ENCODE measurements around the gene CCDC32.
"Not testable (repeated sequence)": the region's sequence is repeated elsewhere in the genome, so short reads cannot be mapped to it uniquely, and the experiment has no call there.

Gene CCDC32

GRCh38 chr15:40590667-40591050 lies 25.8 kb upstream of the CCDC32 start:
- peaks cover 13 to 17% of the 10 kb centered on the region in 2 donors for H3K4me1 Mint-ChIP-seq (ENCODE audit: low read depth in 2 of 2)
- DNase-seq (no peak), ATAC-seq (replicated peaks) (no peak)
- H3K4me3 Mint-ChIP-seq = peak overlapping the region; percentile 79 to 92
- H3K9me3 Mint-ChIP-seq = no peaks in the 10 kb centered on the region
- peaks cover 24% of the 10 kb centered on the region for H3K36me3 Mint-ChIP-seq (ENCODE audit: insufficient read depth)
- peak overlapping the region; percentile 51 to 95 for H3K27ac Mint-ChIP-seq
- no peaks in the 10 kb centered on the region for H3K27me3 Mint-ChIP-seq

GRCh38 chr15:40584191-40584590 lies 19.3 kb upstream of the CCDC32 start:
- no peak for ATAC-seq (replicated peaks)
- H3K27ac Mint-ChIP-seq = no peak overlapping the region
- H3K36me3 Mint-ChIP-seq (ENCODE audit: insufficient read depth) = peaks cover 6% of the 10 kb centered on the region
- no peaks in the 10 kb centered on the region for H3K4me1 Mint-ChIP-seq (ENCODE audit: low read depth in 2 of 2)
- no peak overlapping the region for H3K4me3 Mint-ChIP-seq
- H3K9me3 Mint-ChIP-seq = no peaks in the 10 kb centered on the region
- DNase-seq = no peak
- no peaks in the 10 kb centered on the region for H3K27me3 Mint-ChIP-seq

GRCh38 chr15:40582726-40583246 lies 17.9 kb upstream of the CCDC32 start:
- no peak overlapping the region for H3K27ac Mint-ChIP-seq
- no peaks in the 10 kb centered on the region for H3K27me3 Mint-ChIP-seq
- H3K4me1 Mint-ChIP-seq (ENCODE audit: low read depth in 2 of 2) = no peaks in the 10 kb centered on the region
- no peaks in the 10 kb centered on the region for H3K9me3 Mint-ChIP-seq
- H3K36me3 Mint-ChIP-seq (ENCODE audit: insufficient read depth) = peaks cover 5% of the 10 kb centered on the region
- no peak for DNase-seq
- no peak overlapping the region for H3K4me3 Mint-ChIP-seq
- ATAC-seq (replicated peaks) = peak; percentile 41

DNA sequence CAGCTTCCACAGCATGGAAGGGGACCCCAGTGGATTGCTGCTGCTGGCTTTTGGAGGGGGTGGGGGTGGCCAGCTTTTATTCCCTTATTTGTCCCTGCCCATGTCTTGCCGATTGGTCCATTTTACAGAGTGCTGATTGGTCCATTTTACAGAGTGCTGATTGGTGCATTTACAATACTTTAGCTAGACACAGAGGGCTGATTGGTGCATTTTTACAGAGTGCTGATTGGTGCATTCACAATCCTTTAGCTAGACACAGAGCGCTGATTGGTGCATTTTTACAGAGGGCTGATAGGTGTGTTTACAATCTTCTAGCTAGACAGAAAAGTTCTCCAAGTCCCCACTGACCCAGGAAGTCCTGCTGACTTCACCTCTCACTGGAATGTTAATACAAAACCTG lies 17.0 kb upstream of the CCDC32 start:
- not testable (repeated sequence) for DNase-seq; ATAC-seq (replicated peaks); H3K36me3 Mint-ChIP-seq (ENCODE audit: insufficient read depth); H3K4me1 Mint-ChIP-seq (ENCODE audit: low read depth in 2 of 2); H3K4me3 Mint-ChIP-seq; H3K27me3 Mint-ChIP-seq; H3K9me3 Mint-ChIP-seq; H3K27ac Mint-ChIP-seq

GRCh38 chr15:40578892-40579291 lies 14.1 kb upstream of the CCDC32 start:
- no peak overlapping the region for H3K4me3 Mint-ChIP-seq
- DNase-seq (no peak), ATAC-seq (replicated peaks) (no peak)
- no peaks in the 10 kb centered on the region for H3K4me1 Mint-ChIP-seq (ENCODE audit: low read depth in 2 of 2)
- H3K36me3 Mint-ChIP-seq (ENCODE audit: insufficient read depth) = peaks cover 11% of the 10 kb centered on the region
- no peaks in the 10 kb centered on the region for H3K9me3 Mint-ChIP-seq
- H3K27ac Mint-ChIP-seq = no peak overlapping the region
- no peaks in the 10 kb centered on the region for H3K27me3 Mint-ChIP-seq

DNA sequence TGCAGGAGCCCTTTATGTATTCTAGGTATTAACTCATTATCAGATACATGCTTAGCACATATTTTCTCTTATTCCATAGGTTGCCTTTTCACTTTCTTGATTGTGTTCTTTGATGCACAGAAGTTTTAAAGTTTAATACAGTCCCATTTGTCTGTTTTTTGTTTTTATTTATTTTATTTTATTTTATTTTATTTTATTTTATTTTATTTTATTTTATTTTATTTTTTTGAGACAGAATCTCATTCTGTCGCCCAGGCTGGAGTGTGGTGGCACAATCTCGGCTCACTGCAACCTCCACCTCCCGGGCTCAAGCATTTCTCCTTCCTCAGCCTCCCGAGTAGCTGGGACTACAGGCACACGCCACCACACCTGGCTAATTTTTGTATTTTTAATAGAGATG lies 12.1 kb upstream of the CCDC32 start:
- H3K27ac Mint-ChIP-seq; ATAC-seq (replicated peaks); H3K27me3 Mint-ChIP-seq; H3K4me1 Mint-ChIP-seq (ENCODE audit: low read depth in 2 of 2); DNase-seq; H3K4me3 Mint-ChIP-seq; H3K9me3 Mint-ChIP-seq: not testable (repeated sequence)
- H3K36me3 Mint-ChIP-seq (ENCODE audit: insufficient read depth) = peaks cover 24% of the 10 kb centered on the region

- DNase-seq (no peak), ATAC-seq (replicated peaks) (no peak)
- Mint-ChIP-seq H3K4me1 (ENCODE audit: low read depth in 2 of 2) (peaks cover 5 to 10% of the 10 kb centered on the region in 2 donors), H3K27me3 (no peaks in the 10 kb centered on the region), H3K36me3 (ENCODE audit: insufficient read depth) (peaks cover 28% of the 10 kb centered on the region), H3K27ac (peak overlapping the region in 1 of 2 donors; percentile 8), H3K4me3 (no peak overlapping the region), H3K9me3 (no peaks in the 10 kb centered on the region)
Observed at GRCh38 chr15:40575113-40575512, 10.3 kb upstream of the CCDC32 start.

DNA sequence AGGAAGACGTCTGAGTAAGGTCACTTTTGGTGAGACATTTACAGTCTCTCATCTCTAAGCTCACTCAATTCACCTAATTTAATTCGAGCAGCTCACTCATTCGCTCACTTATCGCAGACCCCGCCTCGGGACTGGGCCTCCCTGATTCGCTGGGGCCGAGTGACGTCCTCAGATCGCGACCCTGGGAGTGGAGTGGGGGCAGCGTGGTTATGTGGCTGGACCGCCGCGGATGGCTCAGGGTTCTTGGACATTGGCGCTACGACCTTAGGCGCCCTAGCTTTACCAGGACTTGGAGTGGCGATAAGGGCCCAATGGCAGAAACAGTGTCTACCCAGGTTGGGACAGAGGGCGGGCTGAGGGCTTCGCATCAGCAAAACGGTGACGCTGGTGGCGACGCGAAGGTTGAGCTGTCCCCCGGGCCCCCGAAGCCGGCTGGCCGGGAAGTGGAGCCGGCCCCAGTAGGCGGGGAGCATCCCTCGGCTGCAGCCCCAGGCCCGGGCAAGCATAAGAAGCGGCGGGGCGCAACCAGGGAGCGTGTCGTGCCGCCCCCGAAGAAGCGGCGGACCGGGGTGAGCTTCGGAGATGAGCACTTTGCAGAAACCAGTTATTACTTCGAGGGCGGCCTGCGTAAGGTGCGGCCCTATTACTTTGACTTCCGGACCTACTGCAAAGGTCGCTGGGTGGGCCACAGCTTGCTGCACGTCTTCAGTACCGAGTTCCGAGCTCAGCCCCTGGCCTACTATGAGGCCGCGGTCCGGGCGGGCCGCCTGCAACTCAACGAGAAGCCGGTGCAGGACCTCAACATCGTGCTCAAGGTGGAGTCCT lies 4.5 kb upstream of the CCDC32 start, which contains the start of gene RPUSD2:
Gene RPUSD2, plus strand, starts transcription at position 171 of the 825 bp plus-strand sequence. Its CDS starts 39 bp downstream, at position 210.
- DNase-seq (peak; percentile 88 to 93 (median 91)), ATAC-seq (replicated peaks) (peak; percentile 66)
- no peaks in the 10 kb centered on the region for H3K27me3 Mint-ChIP-seq
- H3K9me3 Mint-ChIP-seq = no peaks in the 10 kb centered on the region
- peak within 1 kb of the TSS; percentile 88 to 99 for H3K4me3 Mint-ChIP-seq
- peaks cover 20 to 28% of the 10 kb centered on the region in 2 donors for H3K4me1 Mint-ChIP-seq (ENCODE audit: low read depth in 2 of 2)
- H3K27ac Mint-ChIP-seq = peak within 1 kb of the TSS; percentile 96 to 98
- peaks cover 34% of the 10 kb centered on the region for H3K36me3 Mint-ChIP-seq (ENCODE audit: insufficient read depth)

DNA sequence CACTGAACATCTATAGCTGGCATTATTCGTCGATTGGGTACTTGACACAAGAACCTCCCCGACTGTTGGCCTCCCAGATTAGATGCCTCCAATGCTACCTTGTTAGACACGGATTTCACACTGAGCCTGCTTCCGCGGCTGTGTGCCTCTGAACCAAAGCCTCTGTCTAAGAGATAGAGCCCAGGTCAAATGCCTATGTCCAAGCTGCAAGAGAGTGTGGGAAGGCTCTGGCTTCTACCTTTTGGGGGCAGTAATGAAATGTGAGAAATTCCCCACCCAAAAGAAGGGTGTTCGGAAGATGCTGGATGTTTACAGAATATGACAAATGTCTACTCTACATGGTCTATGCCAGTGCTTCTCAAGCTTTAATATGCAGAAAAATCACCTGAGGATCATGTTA lies 2.3 kb upstream of the CCDC32 start:
- H3K9me3 Mint-ChIP-seq = no peaks in the 10 kb centered on the region
- H3K27me3 Mint-ChIP-seq = no peaks in the 10 kb centered on the region
- DNase-seq = no peak
- H3K27ac Mint-ChIP-seq = no peak overlapping the region
- ATAC-seq (replicated peaks) = no peak
- peaks cover 18% of the 10 kb centered on the region for H3K36me3 Mint-ChIP-seq (ENCODE audit: insufficient read depth)
- peak overlapping the region in 1 of 2 donors; percentile 22 for H3K4me3 Mint-ChIP-seq
- peaks cover 27 to 35% of the 10 kb centered on the region in 2 donors for H3K4me1 Mint-ChIP-seq (ENCODE audit: low read depth in 2 of 2)

DNA sequence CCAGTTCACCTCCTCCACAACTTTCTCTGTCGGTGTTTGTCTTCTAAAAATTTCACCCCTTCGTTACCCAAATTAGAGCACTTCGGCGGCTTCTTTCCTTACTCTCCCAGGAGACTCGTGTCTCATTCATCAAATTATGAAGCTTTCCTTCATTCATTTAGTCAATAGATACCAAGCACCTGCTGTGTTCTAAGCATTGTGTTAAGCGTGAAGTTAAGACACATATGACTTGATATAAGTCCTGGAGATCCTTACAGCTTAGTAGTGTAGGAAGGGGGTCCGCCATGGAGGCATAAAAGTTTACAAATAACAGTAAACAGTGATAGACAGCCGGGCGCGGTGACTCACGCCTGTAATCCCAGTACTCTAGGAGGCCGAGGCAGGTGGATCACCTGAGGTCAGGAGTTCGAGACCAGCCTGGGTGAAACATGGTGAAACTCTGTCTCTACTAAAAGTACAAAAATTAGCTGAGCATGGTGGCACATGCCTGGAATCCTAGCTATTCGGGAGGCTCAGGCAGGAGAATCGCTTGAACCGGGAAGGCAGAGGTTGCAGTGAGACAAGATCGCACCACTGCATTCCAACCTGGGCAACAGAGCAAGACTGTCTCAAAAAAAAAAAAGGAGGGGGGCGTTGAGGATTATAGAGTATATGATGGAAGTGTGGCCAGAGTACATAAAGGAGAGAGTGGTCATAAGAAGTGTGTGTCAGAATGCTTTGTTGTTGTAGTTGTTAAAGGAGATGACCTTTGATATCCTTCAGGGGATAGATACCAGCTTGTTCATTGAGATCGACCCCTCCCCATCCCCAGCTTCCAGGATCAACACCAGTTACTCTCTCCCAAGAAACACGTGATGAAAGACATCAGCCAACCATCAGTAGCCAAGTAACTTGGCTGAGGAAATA lies 744 bp upstream of the CCDC32 start:
- peak overlapping the region; percentile 83 to 91 for H3K4me3 Mint-ChIP-seq
- no peak for DNase-seq
- no peak for ATAC-seq (replicated peaks)
- H3K9me3 Mint-ChIP-seq = no peaks in the 10 kb centered on the region
- peaks cover 27 to 33% of the 10 kb centered on the region in 2 donors for H3K4me1 Mint-ChIP-seq (ENCODE audit: low read depth in 2 of 2)
- H3K27ac Mint-ChIP-seq = peak overlapping the region; percentile 92 to 95
- no peaks in the 10 kb centered on the region for H3K27me3 Mint-ChIP-seq
- peaks cover 19% of the 10 kb centered on the region for H3K36me3 Mint-ChIP-seq (ENCODE audit: insufficient read depth)

DNA sequence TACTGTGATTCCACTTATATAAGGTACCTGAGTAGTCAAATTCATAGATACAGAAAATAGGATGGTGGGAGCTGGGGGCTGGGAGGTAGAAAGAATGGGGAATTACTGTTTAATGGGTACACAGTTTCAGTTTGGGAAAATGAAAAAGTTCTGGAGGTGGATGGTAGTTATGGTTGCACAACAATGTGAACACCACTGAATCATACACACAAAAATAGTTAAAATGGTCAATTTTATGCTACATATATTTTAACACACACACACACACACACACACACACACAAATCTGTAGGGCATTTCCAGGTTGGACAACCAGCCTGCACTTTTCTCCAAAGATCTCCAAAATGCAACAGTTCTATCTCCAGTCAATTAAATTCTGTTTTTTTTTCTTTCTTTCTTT lies 1.4 kb downstream of the CCDC32 start:
- DNase-seq (no peak), ATAC-seq (replicated peaks) (no peak)
- Mint-ChIP-seq H3K27me3 (no peaks in the 10 kb centered on the region), H3K36me3 (ENCODE audit: insufficient read depth) (peaks cover 13% of the 10 kb centered on the region), H3K4me1 (ENCODE audit: low read depth in 2 of 2) (peaks cover 30 to 31% of the 10 kb centered on the region in 2 donors), H3K9me3 (no peaks in the 10 kb centered on the region), H3K4me3 (peak overlapping the region; percentile 83 to 91), H3K27ac (peak overlapping the region; percentile 92 to 95)

DNA sequence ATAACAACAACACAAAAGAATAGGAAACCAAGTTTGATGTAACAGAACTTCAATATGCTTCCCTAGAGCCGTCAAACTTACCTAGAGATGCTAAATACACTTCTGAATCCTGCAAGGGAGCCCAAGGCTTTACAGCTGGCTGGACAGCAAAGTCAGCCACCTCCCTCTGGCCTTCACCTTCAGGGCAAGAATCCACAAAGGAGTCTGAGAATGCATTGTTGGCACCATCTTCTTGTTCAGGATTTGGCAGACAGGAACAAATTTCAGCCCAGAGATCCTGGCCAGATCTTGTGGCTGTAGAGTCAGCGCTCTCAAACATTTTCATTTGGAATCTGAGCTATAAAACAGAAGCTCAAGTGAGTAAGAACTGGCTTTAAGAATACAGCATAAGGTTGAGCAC lies 2.2 kb downstream of the CCDC32 start:
- H3K36me3 Mint-ChIP-seq (ENCODE audit: insufficient read depth) = peaks cover 13% of the 10 kb centered on the region
- H3K27me3 Mint-ChIP-seq = no peaks in the 10 kb centered on the region
- no peak overlapping the region for H3K4me3 Mint-ChIP-seq
- H3K4me1 Mint-ChIP-seq (ENCODE audit: low read depth in 2 of 2) = peaks cover 32 to 33% of the 10 kb centered on the region in 2 donors
- ATAC-seq (replicated peaks) (no peak), DNase-seq (no peak)
- no peak overlapping the region for H3K27ac Mint-ChIP-seq
- no peaks in the 10 kb centered on the region for H3K9me3 Mint-ChIP-seq

DNA sequence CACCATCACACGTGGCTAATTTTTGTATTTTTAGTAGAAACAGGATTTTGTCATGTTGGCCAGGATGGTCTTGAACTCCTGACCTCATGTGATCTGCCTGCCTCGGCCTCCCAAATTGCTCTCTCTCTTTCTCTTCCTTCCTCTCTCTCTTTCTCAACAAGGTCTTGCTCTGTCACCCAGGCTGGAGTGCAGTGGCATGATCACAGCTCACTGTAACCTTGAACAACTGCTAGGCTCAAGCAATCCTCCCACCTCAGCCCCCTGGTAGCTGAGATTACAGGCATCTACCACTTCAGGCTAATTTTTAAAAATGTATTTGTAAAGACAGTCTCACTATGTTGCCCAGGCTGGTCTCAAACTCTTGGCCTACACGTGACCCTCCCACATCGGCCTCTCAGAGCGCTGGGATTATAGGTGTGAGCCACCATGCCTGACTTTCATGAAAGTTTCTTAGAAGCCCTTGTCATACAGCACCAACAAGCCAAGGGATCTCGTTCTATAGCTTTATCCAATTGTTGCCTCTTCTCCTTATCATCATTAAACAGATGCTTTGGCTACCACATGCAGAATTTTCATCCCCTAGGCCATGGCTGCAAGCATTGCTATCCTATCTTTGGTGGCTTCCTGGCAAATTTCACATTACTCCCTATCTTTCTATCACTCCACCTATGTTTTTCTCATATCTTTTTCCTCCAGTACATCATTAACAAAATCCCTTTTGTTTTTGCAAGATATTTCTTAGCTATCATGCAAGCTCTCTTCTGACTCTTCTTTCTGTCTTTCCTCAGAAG lies 5.7 kb downstream of the CCDC32 start:
- Mint-ChIP-seq H3K36me3 (ENCODE audit: insufficient read depth) (peaks cover 25% of the 10 kb centered on the region), H3K9me3 (no peaks in the 10 kb centered on the region), H3K4me3 (no peak overlapping the region), H3K4me1 (ENCODE audit: low read depth in 2 of 2) (peaks cover 22 to 26% of the 10 kb centered on the region in 2 donors), H3K27me3 (no peaks in the 10 kb centered on the region), H3K27ac (no peak overlapping the region)
- ATAC-seq (replicated peaks) (no peak), DNase-seq (no peak)

Measured in effector memory CD8-positive, alpha-beta T cell (primary cell).